Fibroblast of upper back skin (primary cell): ENCODE data around the gene POLR1C.
"Not testable (repeated sequence)": the region's sequence is repeated elsewhere in the genome, so short reads cannot be mapped to it uniquely, and the experiment has no call there.

Experiments
- DNase-seq: peaks from one replicate; pipeline ENCODE4 v3.0.0-alpha.2; 2013

The POLR1C gene, protein sequence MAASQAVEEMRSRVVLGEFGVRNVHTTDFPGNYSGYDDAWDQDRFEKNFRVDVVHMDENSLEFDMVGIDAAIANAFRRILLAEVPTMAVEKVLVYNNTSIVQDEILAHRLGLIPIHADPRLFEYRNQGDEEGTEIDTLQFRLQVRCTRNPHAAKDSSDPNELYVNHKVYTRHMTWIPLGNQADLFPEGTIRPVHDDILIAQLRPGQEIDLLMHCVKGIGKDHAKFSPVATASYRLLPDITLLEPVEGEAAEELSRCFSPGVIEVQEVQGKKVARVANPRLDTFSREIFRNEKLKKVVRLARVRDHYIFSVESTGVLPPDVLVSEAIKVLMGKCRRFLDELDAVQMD

DNA sequence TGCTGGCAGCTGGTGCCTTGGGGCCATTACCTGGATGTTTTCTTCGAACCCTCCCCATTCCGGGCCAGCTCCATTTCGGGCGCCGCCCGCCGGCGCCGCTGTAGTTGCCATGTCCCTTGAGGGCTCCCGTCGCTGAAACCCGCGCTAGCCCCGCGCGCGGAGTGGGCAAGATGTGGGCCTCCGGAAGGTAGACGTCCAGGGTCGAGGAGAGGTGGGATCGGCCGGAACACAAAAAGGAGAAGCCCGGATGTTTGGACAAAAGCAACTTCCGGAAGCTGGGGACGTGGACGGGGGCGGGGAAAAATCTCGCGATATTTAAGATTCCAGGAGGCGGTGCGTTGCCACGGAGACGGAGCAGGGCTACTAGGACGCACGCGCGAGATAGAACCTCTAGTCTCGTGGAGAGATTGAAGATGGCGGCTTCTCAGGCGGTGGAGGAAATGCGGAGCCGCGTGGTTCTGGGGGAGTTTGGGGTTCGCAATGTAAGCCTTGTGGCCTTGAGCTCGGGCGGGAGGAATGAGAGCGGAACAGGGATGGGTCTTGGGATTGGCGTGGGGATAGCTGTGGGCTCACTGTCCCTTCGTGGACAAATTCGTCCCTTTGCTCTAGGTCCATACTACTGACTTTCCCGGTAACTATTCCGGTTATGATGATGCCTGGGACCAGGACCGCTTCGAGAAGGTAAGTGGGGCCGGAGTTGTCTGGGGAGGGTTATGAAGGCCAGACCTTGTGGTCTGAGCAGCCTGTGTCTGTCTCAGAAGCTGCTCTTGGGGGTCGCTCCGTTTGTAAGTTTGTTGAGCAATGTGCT is at the start of gene POLR1C, which contains the start of gene YIPF3:
TSS of gene POLR1C (plus strand) at position 393 of the 808 bp plus-strand sequence. CDS start at position 414, 21 bp downstream.
TSS of gene YIPF3 (minus strand) at position 230 of the 808 bp plus-strand sequence. CDS start at position 111, 119 bp downstream.
- DNase-seq = peak; percentile 98

DNA sequence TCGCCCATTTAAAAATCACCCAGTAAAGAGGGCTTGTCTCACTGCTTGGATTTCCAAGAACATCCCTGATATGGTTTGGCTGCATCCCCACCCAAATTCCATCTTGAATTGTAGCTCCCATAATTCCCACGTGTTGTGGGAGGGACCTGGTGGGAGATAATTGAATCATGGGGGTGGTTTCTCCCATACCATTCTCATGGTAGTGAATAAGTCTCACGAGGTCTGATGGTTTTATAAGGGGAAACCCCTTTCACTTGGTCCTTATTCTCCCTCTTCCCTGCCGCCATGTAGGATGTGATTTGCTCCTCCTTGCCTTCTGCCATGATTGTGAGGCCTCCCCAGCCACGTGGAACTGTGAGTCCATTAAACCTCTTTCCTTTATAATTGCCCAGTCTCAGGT is 49.6 kb upstream of the POLR1C start:
- not testable (repeated sequence) for DNase-seq

DNA sequence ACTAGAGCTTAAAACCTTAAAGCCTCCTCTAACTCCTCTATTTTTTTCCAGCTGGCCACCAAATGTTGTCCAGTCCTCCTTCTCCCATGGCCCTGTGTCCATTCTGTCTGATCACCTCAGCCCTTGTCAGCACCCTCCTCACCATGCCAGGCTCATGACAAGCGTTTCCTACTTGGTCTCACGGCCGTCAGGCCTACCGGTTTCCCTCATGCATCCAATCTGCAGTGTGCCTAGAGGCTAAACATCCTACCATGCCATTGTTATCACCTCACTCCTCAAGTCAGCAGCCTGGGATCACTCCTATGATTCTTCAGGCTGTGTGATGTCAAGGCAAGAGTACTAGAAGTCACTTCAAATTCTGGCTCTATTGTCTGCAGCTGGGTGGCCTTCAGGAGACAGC is 49.1 kb upstream of the POLR1C start:
- no peak for DNase-seq

DNA sequence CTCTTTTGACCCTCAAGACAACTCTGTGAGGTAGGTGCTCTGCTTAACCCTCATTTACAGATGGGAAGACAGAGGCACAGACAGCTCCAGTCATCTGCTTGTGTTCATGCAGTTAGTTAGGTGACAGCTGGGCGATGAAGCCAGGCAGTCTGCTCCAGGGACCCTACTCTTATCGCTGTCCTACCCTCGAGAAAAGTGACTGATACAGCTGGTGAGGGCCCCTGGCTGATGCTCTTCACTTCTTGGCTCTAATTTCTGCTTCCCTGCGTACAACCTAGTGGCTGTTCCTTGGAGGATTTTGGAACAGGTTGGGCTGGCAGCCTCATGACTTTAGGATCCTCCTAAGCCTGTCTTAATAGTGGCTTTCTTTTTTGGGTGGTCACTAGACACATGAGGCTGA is 48.6 kb upstream of the POLR1C start:
- no peak for DNase-seq

DNA sequence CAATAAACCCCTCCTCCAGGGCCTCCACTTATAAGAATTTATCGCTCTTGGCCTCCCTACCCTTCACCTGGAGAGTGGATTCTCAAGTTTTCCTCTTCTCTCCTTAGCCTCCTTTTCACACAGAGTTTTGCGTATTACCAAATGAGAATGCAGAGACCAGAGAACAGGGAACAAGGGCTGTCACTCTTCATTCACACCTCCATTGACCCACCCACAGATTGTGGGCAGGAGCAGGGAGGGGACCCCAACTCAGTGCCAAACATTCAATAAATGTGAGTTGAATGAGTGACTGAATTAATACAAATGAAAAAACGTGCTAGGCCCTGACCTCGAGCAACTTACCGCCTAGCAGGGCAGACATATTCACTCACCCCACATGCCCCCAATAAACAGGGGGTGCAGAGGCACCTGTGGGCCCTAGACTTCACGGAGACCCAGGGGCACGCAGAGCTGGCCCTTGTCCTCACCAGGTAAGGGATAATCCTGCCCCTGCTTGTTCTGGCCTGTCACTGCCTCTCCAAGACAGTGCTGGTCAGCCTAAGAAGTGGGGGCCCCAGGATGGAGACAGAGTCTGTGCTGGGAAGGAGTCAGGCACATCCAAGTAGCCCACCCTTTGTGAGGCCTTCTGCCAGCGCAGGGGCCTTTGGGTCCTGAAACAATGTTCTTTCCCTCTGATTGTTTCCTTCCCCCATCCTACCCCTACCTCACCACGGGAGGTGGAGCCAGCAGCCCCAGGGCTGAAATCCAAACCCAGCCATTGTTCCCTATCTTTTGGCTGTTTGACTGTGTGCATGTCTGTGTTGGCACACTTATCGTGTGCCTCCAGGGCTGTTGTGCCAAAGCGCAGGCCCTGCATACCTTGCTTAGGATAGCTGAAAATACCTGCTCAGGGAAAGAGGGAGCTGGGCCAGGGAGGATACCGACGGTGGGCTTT is 47.9 kb upstream of the POLR1C start:
- DNase-seq = no peak

DNA sequence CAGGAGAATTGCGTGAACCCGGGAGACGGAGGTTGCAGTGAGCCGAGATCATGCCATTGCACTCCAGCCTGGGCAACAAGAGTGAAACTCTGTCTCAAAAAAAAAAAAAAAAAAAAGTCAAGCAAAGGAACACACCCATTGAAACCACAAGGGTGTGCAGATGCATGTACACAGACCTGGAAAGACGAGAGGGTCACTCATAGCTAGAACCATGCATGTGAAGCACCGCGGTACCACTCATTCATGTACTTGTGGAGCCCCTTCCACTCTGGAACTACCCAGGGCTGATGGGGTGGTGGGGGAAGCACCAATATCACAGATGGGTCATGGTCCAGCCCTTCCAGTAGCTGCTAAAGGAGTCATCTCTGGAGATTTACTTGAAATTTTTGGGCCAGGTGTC is 46.9 kb upstream of the POLR1C start:
- DNase-seq = no peak

DNA sequence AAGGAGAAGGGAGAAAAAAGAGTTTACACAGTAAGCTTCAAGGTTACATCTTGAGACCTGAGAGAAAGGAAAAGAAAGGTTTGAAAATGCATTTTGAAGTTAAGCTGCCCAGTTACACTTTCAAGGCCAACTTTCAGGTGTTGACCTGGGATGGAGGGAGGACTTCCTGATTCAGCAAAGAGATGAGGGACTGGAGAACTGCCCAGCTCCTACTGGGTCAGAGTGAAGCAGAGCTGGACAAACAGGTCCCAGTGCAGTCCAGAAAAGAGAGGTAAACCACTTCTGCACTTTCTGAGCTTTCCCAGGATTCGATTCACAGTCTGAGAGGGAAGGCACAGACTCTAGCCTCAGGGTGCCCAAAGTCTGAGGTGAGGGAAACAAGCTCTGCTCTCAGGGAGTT is 45.5 kb upstream of the POLR1C start:
- DNase-seq = no peak

DNA sequence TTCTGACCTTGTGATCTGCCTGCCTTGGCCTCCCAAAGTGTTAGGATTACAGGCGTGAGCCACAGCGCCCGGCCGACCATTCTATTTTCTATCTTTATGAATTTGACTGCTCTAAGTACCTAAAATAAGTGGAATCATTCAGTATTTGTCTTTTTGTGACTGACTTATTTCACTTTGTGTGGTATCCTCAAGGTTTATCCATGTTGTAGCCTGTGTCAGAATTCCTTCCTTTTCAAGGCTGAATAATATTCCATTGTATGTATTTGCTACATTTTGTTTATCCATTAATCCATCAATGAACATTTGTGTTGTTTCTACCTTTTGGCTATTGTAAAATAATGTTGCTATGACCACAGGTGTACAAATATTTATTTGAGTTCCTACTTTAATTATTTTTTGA is 44.4 kb upstream of the POLR1C start:
- DNase-seq = no peak

DNA sequence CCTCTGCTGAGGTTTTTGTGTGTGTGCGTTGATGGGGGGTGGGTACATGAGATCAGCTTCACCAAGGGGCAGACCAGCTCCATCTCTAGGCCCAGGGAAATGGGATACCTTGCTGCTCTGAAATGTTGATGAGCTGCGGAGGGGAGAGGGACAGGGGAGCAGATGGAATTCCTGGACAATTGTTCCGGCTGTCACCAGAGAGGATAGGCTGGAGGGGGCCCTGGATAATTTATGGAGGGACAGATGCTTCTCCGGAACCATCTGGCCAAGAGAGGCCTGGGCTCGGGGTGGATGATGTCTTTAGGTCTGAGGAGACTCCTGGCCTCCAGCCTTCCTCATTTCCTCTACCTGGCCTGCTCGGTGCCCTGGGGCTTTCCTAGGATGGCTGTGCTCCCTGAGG is 41.4 kb upstream of the POLR1C start:
- no peak for DNase-seq

DNA sequence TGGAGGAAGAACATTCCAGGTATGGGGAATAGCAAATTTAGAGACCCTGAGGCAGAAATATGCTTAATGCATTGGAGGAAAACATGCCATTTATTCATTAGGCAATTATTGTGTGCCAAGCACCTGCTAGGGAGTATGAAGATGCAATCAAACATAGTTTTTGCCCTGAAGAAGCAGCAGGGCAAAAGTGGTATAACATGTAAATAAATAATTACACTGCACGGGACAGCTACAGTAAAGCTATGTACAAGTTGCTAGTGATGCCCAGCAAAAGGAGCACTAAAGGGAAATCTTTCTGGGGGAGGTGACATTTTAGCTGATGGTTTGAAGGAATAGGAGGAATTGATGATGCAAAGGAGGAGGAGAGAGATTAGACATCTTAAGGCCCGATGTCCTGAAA is 40.1 kb upstream of the POLR1C start:
- no peak for DNase-seq

DNA sequence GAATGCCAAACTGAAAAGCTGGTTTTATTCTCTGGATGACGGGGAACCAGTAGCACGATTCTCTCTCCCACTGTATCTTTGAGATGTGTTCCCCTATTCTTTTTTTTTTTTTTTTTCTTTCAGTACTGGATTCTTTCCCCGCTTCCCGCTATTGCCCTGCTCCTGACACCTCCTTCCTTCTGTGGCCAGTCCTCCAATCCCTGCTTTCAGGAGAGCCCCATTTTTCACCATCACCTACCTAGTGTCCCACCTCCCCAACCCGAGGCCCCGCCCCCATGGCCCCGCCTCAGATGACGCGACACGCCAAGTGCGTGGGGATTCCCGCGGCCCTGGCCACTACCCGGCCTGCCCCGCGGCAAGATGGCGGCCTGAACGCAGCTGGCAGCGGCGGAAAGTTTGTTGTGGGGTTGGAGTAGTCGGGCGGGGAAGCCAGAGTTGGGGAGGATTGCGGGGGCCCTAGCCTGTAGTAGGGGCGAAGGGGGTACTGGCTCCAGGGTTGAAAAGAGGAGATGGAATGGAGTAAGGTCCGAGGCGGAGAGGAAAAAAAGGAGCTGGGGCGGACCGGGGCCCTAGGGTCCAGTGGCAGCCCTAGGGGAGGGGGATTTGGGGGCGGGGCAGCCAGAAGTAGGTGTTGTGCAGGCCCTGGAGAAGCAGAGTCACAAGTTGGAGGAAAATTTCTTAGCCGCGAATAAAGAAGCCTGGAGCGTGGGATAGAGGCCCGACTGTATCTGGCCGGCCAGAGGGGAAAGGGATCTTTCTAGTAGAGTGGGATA is 39.5 kb upstream of the POLR1C start, which contains the start of gene TJAP1:
TSS of gene TJAP1 (plus strand) at position 336 of the 773 bp plus-strand sequence. CDS start 21,432 bp downstream, outside the sequence.
- peak; percentile 87 for DNase-seq

DNA sequence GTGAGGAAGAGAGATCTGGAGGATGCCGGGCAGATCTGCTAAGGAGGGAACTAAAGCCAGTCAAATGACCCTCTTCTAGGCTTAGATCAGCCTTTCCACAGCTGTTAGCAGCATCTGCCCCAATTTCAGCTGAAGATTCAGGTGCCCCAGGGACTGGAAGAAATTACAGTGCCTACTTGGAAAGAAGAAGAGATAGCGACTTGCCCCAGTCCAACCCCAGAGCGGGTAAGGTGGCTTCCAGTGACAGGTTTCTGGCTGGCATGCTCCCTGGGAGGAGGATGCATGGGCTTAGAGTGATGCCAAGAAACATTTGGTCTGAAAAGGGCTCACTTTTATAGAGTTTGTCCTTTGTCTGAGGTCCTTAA is 38.9 kb upstream of the POLR1C start:
- no peak for DNase-seq

DNA sequence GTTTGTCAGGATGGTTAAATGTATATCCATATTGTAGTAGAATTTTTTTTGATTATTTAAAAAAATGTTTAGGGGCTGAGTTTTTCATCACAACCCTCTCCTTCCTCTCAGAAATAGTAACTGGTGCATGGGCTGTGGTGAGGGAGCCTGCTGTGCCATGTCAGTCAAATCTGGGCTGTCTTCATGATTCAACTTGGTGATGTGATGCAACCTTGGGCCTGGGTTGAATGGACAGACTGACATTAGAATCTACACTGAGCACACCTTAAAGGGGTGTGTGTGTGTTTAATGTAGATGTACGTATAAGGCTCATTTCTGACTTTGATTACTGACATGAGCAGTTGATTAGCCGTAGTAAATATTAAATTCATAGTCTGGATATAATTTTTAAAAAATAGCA is 35.8 kb upstream of the POLR1C start:
- DNase-seq = peak; percentile 30

DNA sequence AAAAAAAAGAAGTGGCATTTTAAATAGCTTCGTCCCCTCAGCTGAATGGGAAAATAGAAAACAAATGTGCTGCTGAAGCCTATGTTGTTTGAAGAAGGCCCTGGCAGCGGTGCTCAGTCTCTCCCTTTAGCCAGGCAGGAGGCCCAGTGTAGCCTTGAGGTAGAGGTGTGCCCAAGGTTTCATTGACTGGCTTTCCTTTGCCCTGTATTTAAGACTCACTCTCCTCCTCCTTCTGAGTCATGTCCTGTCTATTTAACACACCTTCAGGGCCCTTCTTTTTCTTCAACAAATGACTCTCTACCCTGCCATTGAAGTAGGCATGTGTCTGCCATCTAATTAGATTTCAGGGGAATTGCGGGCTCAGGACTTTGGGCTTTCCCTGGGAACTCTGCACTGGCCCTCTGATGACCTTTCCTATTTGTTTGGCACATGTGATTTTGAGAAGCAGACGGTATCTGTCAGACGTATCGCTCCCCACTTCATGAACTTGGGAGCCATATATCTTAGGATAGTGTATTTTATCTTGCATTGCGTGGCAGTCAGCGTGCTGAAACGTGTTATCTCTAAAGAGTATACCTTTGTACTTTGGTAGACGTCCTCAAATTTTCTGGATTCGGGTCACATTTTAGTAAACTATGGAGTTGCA is 35.2 kb upstream of the POLR1C start:
- no peak for DNase-seq

DNA sequence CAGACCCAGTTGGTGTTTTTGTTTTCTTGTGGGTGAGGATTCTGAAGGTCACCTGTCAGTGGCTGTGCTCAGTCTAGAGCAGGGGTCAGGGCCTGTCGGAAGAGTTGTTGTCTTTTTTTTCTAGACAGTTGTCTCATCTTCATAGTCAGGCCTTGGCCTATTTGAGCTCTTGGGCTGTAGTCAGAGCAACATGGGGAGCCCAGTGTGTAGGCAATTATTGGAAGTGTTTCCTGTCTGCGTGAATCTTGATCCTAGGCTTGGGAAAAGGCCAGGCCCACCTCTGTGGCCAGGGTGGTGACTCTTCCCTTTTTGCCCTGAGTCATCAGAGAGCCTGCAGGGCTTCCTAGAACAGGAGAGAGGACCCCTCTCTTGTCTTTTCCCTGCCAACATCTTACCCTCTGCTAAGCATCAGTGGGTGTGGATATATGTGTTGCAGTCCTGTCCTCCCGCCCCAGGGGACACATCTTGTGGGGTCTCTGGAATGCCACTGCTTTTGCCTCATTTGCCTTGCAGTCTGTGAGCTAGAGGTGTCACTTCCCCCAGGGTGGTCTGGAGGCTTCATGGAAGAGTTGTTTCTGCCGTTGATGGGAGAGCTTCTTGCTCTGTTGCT is 28.1 kb upstream of the POLR1C start:
- peak; percentile 44 for DNase-seq

DNA sequence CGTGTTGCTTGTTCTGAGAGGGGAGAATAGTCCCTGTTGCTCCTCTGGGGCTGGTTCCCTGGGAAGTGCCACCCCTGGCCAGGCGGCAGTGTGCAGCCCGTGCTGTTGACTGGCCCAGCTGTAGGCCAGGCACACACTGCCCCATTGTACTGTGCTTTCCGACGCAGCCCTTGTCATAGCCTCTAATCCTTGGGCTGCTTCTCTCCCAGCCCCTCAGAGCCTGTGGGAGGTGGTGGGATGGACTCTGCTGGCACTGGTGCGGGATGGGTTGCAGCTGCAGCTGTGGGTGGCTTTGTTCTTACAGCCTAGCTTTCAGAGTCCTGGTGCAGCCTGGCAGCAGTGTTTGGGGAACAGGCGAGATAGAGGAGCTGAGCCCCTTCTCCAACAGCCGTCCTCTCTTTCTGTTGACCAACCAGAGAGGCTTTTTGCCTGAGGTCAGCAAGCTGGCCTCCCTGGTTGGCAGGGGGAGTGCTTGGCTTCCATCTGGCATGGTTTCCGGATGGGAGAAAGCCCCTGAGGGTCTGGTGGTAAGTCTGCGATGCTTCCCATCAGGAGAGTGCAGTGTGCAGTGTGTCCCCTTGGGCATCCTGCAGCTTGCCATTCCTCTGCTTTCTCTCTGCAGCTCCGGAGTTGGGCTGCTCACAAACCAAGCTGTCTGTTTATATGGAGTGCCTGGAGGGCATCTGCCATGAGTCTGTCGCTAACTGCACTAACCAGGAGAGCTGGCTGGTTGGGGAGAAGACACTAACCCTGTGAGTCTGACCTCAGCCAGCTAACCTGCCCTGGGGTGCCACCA is 27.4 kb upstream of the POLR1C start:
- DNase-seq = no peak

DNA sequence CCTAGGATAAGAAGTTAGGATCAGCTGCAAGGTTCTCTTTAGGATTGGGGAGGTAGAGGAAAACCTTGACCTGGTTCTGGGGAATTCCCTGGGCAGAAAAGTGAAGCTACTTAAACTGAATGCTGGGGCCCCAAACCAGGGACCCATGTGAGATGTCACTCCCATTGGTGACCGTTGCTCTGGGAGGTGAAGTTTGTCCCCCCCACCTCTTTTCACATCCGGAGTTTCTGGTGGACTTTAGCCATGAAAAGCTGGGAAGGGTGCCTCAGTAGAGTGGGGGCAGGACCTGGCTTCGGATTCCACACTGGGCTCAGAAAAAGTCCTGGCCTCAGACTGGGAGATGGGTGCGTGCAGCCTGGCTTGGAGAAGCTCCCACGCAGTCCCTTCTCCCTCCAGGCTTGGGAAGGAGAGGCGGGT is 26.4 kb upstream of the POLR1C start:
- no peak for DNase-seq

DNA sequence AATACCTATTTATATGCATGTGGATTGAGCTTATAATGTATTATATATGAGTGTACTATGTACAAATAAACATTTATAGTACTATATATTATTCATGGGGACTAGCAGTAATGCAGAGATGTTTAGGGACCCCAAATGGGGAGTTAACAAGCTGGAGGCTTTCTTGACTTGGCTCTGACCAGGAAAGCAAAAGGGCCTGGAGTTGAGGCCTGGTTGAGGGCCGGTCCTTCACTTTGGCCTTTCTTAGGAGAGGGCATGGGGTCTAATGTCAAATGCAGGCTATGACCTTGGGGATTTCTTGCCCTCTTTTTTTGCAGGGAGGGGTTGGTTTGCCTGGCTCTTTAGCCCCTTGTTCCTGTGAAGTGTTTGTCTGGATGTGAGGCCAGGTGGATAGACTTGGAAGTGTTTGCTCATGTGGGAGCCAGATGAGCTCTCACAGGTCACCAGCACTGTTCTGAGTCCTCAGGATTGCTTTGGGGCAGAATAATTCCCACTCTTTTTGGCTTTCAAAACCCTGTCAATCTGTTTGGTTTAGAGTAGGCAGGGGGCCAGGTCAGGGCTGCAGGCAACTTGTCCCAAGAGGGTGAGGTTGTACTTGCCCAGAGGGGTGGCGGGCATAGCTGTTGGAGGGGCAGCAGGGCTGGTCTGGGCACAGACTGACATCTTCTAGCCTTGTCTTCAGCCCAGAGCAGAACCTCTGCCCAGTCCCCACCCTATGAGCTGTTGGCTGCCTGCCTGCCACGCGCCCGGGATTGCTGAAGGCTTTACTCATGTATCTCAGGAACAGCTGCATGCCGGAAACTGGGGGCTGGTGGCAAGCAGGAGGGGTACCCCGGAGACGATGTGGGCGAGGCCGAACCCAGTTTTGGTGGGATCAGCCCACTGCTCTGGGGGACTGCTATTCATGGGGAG is 24.9 kb upstream of the POLR1C start:
- peak; percentile 74 for DNase-seq

DNA sequence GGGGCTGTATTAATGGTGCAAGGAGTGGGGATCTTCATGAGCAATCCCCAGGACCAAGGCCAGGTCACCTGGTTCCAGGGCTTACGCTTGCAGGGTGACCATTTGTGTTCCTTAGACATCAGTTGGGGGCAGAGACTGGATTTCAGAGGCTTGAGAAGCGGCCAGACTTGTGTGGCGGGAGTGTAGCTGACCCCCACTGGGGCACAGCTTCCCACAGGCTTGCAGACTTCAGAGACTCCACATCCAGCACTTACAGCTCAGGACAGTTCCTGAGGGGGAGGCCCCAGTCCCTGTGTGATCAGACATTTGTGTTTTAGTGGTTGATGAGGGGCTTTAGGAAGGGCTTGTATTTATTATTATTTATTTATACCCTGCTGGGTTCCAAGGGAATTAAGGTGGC is 24.2 kb upstream of the POLR1C start:
- DNase-seq = peak; percentile 34
